H1 (cell line): Measurements from ENCODE around the gene TP53. TPM values are rescaled to one million over a fixed set of nuclear protein-coding genes. Genes with fewer than 3 reads are reported as not detected.

Experiments
- MAFK ChIP-seq: IDR thresholded peaks from 2 replicates; pipeline ENCODE4 v1.6.1; 2012; ENCODE audit warnings: low read depth, mild to moderate bottlenecking, improper control_type of control experiment, low read length
- SRF ChIP-seq: IDR thresholded peaks from 2 replicates; pipeline ENCODE4 v1.6.1; 2011; ENCODE audit warnings: mild to moderate bottlenecking, low read depth, low read length, moderate library complexity
- TAF7 ChIP-seq: optimal IDR thresholded peaks from 2 replicates; pipeline ENCODE3; 2011; ENCODE audit warnings: low read depth, mild to moderate bottlenecking, inconsistent platforms, low read length, moderate library complexity, borderline replicate concordance
- TBP ChIP-seq: IDR thresholded peaks from 2 replicates; pipeline ENCODE4 v1.6.1; 2011; ENCODE audit warnings: low read depth, low read length, improper control_type of control experiment
- polyA plus RNA-seq, 7 experiments: library from polyadenylated mRNA; depleted of rRNA in 3 of 7; stranded (reverse) in 5 of 7; unstranded in 2 of 7; fragments of >200 nt in 5 of 7; fragments of 200-250 nt in 2 of 7; gene quantifications; 1 replicate in 5 of 7; 2 replicates in 1 of 7; 4 replicates in 1 of 7; pipeline versions ENCODE4 v1.2.1 to v1.2.3, GENCODE V29; 2011 to 2013; ENCODE audit warnings: missing spikeins in 2 of 7, mixed read lengths in 2 of 7
- total RNA-seq: library from RNA; stranded (reverse); fragmentation: NEBNext Ultra II Directional; extraction: Animal tissue kit (Norgen Biotek cat#: 25700); gene quantifications from 2 replicates; pipeline ENCODE4 v1.2.1, GENCODE V29; 2021
- TF ChIP-seq, protein P1 (sequence below): IDR thresholded peaks from 2 replicates; pipeline ENCODE4 v1.6.1; 2012; ENCODE audit warnings: inconsistent platforms

The TP53 gene
- total and polyA plus RNA-seq, 2 of the 8 experiments (the other 6 are each of a cell fraction or from before 2014, with no cell fraction given), result 143 to 198 TPM

DNA sequence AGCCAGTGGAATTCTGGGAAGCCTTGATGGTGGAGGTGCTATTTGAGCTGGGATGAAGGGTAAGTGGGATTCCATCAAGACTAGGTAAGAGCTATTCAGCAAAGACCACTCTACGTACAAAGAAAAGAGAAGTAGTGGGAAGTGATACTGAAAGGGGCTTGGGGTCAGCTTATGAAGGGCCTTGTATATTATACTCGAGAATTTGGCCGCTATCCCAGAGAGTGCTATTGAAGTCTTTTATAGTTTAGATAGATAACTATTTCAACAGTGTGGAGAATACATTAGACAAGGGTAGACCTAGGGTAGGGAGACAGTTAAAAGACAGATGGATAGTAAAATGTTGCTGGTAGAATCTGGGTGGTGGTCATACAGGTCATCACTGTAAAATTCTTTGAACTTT is 40.6 kb upstream of the TP53 start (continued):
- TF ChIP-seq, protein P1, sequence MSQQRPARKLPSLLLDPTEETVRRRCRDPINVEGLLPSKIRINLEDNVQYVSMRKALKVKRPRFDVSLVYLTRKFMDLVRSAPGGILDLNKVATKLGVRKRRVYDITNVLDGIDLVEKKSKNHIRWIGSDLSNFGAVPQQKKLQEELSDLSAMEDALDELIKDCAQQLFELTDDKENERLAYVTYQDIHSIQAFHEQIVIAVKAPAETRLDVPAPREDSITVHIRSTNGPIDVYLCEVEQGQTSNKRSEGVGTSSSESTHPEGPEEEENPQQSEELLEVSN, result no peak
- TF ChIP-seq SRF (no peak), TBP (no peak), TAF7 (no peak), MAFK (no peak)
